HAP-1 (cell line): ENCODE measurements around the gene ANKLE1.
"Not testable (repeated sequence)": the region's sequence is repeated elsewhere in the genome, so short reads cannot be mapped to it uniquely, and the experiment has no call there.

Experiments used
- DNase-seq, 2 experiments: peaks; one replicate each; pipeline ENCODE4 v3.0.0-alpha.2; 2016 to 2020; ENCODE audit warnings: low spot score in 2 of 2
- H3K27me3 ChIP-seq: fragments of 250-450 bp; sonication (Bioruptor Pico); 2 replicates; pipeline ENCODE4 v1.5.1; 2020; ENCODE audit warnings: low read depth, mild to moderate bottlenecking, moderate library complexity
- H3K36me3 ChIP-seq: fragments of 250-450 bp; sonication (Bioruptor Pico); replicated peaks from 2 replicates; pipeline ENCODE4 v1.5.1; 2020; ENCODE audit warnings: mild to moderate bottlenecking
- H3K4me1 ChIP-seq: fragments of 250-450 bp; sonication (Bioruptor Pico); 2 replicates; pipeline ENCODE4 v1.5.1; 2020; ENCODE audit warnings: mild to moderate bottlenecking
- H3K4me3 ChIP-seq: fragments of 250-450 bp; sonication (Bioruptor Pico); 2 replicates; pipeline ENCODE4 v1.5.1; 2020; ENCODE audit warnings: mild to moderate bottlenecking, moderate library complexity
- H3K9me3 ChIP-seq: fragments of 250-450 bp; sonication (Bioruptor Pico); 2 replicates; pipeline ENCODE4 v1.5.1; 2020; ENCODE audit warnings: mild to moderate bottlenecking, moderate library complexity
- in situ Hi-C: fragments of 300-500 bp; cut with MboI; formaldehyde crosslinking; loops from 3 replicates; pipeline ENCODE4 v1.14.3; 2020; ENCODE audit warnings: low sequenced_read_pairs, inconsistent platforms, mixed read lengths

The ANKLE1 gene

DNA sequence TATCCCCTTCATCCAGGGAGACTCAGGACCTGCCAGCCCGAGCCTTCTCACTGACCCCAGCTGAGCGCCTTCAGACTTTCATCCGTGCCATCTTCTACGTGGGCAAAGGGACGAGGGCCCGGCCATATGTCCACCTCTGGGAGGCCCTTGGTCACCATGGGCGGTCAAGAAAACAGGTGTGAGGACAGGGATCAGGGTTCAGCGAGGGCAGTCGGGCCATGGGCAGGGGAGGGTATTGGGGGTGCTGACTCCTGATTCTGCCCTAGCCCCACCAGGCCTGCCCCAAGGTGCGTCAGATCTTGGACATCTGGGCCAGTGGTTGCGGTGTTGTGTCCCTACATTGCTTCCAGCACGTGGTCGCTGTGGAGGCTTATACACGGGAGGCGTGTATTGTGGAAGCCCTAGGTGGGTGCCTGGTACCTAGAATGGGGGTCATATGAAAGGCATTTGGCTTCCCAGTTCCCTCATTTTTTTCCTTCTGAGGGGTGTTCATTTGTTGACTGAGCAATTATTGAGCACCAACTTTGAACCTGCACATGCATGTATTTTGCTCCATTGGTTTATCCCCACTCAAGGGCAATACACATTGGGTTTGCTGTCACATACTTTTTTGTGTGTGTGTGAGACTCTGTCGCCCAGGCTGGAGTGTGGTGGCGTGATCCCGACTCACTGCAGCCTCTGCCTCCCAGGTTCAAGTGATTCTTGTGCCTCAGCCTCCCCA, 3.9 kb downstream of the ANKLE1 start:
- H3K9me3 ChIP-seq: no peaks in the 10 kb centered on the region
- DNase-seq: no peak
- H3K27me3 ChIP-seq: no peaks in the 10 kb centered on the region
- peaks cover 40% of the 10 kb centered on the region for H3K36me3 ChIP-seq
- no peak overlapping the region for H3K4me3 ChIP-seq
- peaks cover 15% of the 10 kb centered on the region for H3K4me1 ChIP-seq
- in situ Hi-C loops: no loop called here

DNA sequence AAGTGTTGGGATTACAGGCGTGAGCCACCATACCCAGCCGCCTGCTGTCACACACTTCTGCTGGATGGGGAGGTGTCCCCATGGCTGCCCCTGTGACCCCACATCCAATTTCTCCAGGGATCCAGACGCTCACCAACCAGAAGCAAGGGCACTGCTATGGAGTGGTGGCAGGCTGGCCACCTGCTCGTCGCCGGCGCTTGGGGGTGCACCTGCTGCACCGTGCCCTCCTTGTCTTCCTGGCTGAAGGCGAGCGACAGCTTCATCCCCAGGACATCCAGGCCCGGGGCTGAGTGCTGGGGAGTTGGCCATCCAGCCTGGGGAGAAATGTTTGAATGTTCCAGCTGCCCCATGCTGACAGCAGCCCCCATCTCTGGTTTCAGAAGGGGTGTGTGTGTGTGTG, 4.6 kb downstream of the ANKLE1 start:
- in situ Hi-C loops: no loop called here
- Histone ChIP-seq H3K9me3 (no peaks in the 10 kb centered on the region), H3K4me3 (no peak overlapping the region), H3K27me3 (no peaks in the 10 kb centered on the region), H3K36me3 (peaks cover 37% of the 10 kb centered on the region), H3K4me1 (peaks cover 11% of the 10 kb centered on the region)
- no peak for DNase-seq

DNA sequence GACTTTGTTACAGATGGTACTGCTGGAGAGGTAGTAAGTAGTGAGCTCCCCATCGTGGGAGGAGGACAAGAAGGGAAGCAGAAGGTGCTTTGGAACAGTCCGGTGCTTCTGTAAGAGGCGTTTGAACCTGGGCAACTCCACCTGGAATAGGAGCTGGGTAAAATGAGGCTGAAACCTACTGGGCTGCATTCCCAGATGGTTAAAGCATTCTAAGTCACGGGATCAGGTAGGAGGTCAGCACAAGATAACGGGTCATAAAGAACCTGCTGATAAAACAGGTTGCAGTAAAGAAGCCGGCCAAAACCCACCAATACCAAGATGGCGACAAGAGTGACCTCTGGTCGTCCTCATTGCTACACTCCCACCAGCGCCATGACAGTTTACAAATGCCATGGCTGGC, 5.1 kb downstream of the ANKLE1 start:
- DNase-seq: no peak
- H3K4me3 ChIP-seq: no peak overlapping the region
- no peaks in the 10 kb centered on the region for H3K9me3 ChIP-seq
- H3K36me3 ChIP-seq: peaks cover 36% of the 10 kb centered on the region
- H3K4me1 ChIP-seq: peaks cover 6% of the 10 kb centered on the region
- in situ Hi-C loops: no loop called here
- H3K27me3 ChIP-seq: no peaks in the 10 kb centered on the region

DNA sequence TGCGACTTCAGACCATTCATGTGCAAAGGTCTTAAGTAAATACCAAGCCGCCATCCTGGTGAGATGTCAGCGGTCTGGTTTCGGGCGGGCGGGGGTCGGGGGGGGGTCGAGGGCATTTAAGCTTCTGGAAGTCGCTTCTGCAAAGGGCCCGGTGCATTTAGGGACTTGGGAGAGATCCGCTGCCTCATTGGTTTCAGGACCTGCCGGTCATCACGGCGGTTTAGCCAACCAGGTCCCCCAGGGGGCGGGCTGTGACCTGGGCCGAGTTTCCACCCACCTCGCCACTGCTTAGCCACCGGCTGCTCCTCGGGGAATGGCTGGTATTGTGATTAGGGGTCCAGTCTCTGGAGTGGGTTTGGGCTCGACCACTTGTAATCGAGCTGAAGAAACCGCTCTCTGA, 7.8 kb downstream of the ANKLE1 start:
- Histone ChIP-seq H3K4me1 (peaks cover 8% of the 10 kb centered on the region), H3K9me3 (no peaks in the 10 kb centered on the region), H3K4me3 (no peak overlapping the region), H3K27me3 (no peaks in the 10 kb centered on the region), H3K36me3 (peaks cover 25% of the 10 kb centered on the region)
- peak; percentile 53 to 93 for DNase-seq
- in situ Hi-C loops: no loop called here

DNA sequence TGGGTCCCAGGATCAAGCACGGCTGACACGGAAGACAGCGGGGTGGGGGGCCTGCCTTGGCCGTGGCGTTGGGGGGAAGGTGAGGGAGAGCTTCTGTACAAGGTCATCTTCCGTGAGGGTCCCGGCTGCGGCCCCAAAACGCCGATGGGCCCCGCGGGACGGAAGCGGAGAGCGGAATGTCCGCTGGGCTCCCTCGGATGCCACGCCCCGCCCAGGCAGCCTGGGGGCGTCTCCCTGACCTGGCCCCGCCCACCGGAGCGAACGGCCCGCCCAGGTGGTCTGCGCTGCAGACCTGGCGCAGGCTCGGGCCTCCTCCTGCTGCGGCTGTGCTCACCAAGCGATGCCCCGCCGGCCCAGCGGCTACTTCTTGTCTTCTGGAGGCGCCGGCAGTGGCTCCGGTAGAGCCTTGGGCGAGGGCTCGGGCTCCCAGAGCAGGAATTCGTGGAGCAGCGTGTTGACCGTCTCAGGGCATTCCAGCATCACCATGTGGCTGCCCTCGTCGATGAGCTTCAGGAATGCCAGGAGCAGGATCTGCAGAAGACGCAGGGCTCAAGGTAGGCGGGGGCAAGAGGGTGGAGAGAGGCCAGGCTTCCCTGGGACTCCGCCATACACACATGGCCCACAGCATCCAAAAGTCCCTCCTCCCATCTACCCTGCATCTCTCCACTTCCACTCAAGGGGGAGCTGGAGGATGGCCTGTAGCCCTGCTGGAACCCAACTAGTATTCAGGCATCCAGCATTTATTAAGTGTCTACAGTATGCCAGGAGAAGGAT, 10.8 kb downstream of the ANKLE1 start:
- no peaks in the 10 kb centered on the region for H3K9me3 ChIP-seq
- DNase-seq: peak; percentile 86 to 92
- in situ Hi-C loops: no loop called here
- H3K36me3 ChIP-seq: peaks cover 8% of the 10 kb centered on the region
- H3K4me3 ChIP-seq: peak overlapping the region; percentile 43
- no peaks in the 10 kb centered on the region for H3K27me3 ChIP-seq
- H3K4me1 ChIP-seq: peaks cover 8% of the 10 kb centered on the region

DNA sequence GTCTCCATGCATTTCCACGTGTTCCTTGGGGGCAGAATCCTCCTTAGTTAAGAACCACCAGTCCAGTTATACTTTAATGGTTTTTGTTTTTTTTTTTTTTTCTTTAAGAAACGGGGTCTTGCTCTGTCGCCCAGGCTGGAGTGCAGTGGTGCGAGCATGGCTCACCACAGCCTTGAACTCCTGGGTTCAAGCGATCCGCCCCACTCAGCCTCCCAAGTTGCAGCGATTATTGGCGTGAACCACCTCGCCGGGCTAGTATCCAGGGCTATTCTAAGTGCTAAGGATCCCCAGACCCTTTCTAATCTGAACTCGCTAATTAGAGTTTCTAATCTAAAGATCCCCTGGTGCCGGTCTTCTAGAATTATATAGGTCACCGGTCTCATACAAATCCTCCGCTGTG, 11.9 kb downstream of the ANKLE1 start:
- Histone ChIP-seq H3K9me3 (peaks cover 4% of the 10 kb centered on the region; the same call in 1 of the 2 replicates), H3K4me1 (peaks cover 8% of the 10 kb centered on the region), H3K4me3 (no peak overlapping the region), H3K27me3 (no peaks in the 10 kb centered on the region), H3K36me3 (peaks cover 12% of the 10 kb centered on the region)
- DNase-seq: no peak
- in situ Hi-C loops: no loop called here

DNA sequence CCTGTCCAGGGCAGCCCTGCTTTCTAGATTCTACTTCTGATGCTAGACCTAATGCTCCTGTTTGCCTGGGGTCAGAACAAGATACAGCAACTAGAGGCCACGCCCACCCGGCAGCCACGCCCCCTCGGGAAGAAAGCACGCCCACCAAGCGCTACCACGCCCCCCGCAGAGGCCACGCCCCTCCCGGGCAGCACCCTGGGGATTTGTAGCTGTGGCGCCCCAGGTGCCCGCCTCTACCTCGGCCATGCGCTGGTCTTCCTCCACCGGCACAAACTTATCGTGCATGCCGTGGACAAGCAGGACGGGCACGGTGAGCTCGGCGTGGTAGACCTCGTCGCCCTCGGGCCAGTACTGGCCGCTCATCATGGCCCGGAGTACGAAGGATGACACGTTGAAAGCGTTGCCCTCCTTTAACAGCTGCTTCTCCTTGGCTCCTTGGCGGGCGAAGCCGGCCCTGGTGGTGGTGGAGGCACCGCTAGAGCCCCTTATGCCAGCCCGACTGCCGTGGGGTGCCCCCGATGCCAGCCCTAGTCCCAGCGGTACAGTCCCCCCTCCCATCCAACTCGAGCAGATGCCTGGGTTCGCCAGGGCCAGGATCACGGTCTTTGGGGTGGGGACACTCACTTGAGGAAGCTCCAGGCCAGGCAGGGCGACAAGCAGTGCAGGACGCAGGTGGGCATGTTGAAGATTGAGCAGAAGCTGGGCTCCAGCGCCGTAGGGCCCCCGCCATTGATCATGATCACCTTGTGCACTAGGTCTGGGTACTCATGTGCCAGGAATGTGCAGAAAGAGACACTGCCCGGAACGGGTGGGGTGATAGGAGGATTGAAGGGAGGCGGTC, 12.6 kb downstream of the ANKLE1 start:
- in situ Hi-C loops: no loop called here
- peaks cover 8% of the 10 kb centered on the region for H3K4me1 ChIP-seq

DNA sequence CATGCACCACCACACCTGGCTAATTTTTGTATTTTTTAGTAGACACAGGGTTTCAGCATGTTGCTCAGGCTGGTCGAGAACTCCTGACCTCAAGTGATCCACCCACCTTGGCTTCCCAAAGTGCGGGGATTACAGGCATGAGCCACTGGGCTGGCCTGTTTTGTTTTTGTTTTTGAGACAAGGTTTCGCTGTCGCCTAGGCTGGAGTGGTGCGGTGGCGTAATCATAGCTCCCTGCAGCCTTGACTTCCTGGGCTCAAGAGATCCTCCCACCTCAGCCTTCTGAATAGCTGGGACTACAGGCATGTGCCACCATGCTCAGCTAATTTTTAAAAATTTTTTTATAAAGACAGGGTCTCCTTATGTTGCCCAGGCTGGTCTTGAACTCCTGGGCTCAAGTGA, 13.8 kb downstream of the ANKLE1 start:
- H3K4me1 ChIP-seq, H3K4me3 ChIP-seq, H3K27me3 ChIP-seq, DNase-seq, H3K9me3 ChIP-seq, in situ Hi-C loops: not testable (repeated sequence)
- H3K36me3 ChIP-seq: peaks cover 12% of the 10 kb centered on the region

More for the DNA sequence above, 12.6 kb downstream of the ANKLE1 start:
- Histone ChIP-seq H3K27me3 (no peaks in the 10 kb centered on the region), H3K4me3 (no peak overlapping the region), H3K36me3 (peaks cover 12% of the 10 kb centered on the region), H3K9me3 (peaks cover 4% of the 10 kb centered on the region; the same call in 1 of the 2 replicates)
- peak in 1 of 2 experiments; percentile 83 for DNase-seq

DNA sequence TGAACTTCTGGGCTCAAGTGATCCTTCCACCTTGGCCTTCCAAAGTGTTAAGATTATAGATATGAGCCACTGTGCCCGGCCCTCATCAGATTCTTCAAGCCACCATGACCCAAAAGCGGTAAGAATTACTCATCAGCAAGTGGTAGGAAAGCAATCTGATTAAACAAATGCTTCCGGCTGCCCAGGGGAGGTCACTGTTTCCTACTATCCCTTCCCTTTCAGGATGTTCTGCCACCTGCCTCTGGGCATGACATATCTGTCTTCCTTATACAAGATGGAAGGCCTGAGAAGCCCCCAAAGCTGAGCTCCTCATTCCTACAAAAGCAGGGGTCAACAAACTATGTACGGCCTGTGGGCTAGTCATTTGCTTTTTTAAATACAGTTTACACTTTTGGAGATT, 14.6 kb downstream of the ANKLE1 start:
- H3K9me3 ChIP-seq: peaks cover 4% of the 10 kb centered on the region; the same call in 1 of the 2 replicates
- H3K27me3 ChIP-seq: no peaks in the 10 kb centered on the region
- in situ Hi-C loops: no loop called here
- peaks cover 8% of the 10 kb centered on the region for H3K4me1 ChIP-seq
- H3K36me3 ChIP-seq: peaks cover 12% of the 10 kb centered on the region
- H3K4me3 ChIP-seq: no peak overlapping the region
- DNase-seq: no peak

DNA sequence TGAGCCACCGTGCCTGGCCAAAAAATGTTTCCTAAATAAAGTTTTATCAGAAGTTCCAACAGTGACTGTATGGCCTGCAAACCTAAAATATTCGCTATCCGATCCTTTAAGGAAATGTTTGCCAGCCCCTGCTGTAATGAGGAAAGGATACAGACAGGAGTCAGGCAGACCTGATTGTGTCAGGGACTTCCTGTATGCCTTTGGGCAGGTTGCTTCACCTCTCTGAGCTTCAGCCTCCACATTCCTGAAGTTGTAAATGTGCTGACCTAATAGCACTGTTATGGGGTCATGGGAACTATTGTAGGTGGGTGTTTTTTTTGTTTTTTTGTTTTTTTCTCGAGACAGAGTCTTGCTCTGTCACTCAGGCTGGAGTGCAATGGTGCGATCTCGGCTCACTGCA, 15.3 kb downstream of the ANKLE1 start:
- H3K9me3 ChIP-seq: peaks cover 4% of the 10 kb centered on the region; the same call in 1 of the 2 replicates
- no peak overlapping the region for H3K4me3 ChIP-seq
- in situ Hi-C loops: no loop called here
- H3K27me3 ChIP-seq: no peaks in the 10 kb centered on the region
- DNase-seq: no peak
- peaks cover 12% of the 10 kb centered on the region for H3K36me3 ChIP-seq
- peaks cover 6% of the 10 kb centered on the region for H3K4me1 ChIP-seq

DNA sequence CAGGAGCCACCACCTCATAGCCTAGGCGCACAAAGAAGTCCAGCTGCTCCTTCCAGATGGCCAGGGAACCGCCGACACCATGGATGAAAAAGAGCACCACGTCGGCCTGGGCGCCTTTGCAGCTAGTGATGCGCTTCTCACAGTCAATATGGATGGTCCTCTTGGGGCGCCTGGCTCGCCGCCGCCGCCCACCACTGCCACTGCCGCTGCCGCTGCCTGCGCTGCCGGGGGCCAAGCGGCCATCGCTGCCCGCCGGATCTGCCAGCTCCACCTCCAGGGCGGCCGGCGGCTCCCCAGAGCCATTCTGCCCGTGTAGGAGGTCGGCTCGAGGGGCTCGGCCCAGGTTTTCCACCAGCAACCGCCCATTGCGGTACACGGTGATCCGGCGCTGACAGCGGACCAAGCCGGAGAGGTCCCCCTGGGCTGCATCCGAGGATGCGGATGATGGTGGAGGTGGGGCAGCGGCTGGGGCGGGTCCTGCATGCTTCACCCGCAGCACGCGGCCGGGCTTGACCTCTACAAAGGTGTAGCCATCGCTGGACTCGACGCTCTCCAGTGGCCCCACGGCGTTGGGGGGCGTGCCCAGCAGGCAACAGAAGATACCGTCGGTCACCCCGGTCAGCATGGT, 19.4 kb downstream of the ANKLE1 start:
- no peaks in the 10 kb centered on the region for H3K27me3 ChIP-seq

DNA sequence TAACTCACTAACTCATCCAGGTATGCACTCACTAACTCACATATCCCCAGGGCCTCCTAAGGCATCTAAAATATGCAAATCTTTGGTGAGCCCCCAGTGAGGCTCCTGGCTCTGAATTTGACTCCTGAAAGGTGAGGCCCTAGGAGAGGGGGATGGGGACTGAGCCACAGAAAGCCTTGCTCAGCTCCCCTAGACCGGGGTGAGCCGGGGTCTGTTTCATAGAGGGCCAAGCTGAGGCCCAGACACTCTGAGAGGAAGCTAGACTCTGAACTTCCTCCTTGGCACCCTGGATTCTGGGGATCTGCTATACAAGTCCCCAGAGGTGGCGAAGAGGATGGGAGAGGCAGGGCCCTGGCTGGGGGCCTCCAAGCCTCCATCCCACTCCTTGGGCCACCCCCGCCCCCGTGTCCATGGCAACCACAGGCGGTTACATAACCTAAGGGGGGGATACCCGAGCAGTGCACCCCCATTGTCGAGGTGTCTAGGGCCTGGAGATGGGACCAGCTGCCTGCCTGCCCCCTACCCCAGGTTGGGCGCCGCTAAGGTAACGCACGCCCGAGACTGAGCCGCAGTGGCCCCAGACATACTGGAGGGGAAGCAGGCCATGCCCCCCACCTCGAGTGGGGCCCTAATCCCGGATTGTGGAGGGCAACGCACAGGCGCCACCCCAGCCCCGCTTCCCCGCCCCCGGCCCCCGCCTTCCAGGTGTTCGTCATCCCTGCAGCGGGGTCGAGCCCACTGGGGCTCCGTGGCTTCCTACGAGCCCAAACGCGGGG, 20.9 kb downstream of the ANKLE1 start:
- no peak for DNase-seq
- Histone ChIP-seq H3K9me3 (peaks cover 4% of the 10 kb centered on the region; the same call in 1 of the 2 replicates), H3K4me1 (peaks cover 4% of the 10 kb centered on the region; the same call in 1 of the 2 replicates), H3K27me3 (no peaks in the 10 kb centered on the region), H3K36me3 (peaks cover 4% of the 10 kb centered on the region; the same call in 1 of the 2 replicates), H3K4me3 (peak overlapping the region; percentile 53)
- in situ Hi-C loops: no loop called here

More for the DNA sequence above, 19.4 kb downstream of the ANKLE1 start:
- in situ Hi-C loops: no loop called here
- H3K9me3 ChIP-seq: peaks cover 4% of the 10 kb centered on the region; the same call in 1 of the 2 replicates
- H3K4me1 ChIP-seq: peaks cover 4% of the 10 kb centered on the region; the same call in 1 of the 2 replicates
- DNase-seq: no peak
- H3K4me3 ChIP-seq: no peak overlapping the region
- H3K36me3 ChIP-seq: peaks cover 4% of the 10 kb centered on the region
